Amniotic epithelial cell (primary cell): Measurements from ENCODE around the gene ABCA1.
"Not testable (repeated sequence)": the region's sequence is repeated elsewhere in the genome, so short reads cannot be mapped to it uniquely, and the experiment has no call there.

Experiments
- DNase-seq: peaks from one replicate; pipeline ENCODE4 v3.0.0-alpha.2; 2010; ENCODE audit warnings: low read depth

The ABCA1 gene, protein sequence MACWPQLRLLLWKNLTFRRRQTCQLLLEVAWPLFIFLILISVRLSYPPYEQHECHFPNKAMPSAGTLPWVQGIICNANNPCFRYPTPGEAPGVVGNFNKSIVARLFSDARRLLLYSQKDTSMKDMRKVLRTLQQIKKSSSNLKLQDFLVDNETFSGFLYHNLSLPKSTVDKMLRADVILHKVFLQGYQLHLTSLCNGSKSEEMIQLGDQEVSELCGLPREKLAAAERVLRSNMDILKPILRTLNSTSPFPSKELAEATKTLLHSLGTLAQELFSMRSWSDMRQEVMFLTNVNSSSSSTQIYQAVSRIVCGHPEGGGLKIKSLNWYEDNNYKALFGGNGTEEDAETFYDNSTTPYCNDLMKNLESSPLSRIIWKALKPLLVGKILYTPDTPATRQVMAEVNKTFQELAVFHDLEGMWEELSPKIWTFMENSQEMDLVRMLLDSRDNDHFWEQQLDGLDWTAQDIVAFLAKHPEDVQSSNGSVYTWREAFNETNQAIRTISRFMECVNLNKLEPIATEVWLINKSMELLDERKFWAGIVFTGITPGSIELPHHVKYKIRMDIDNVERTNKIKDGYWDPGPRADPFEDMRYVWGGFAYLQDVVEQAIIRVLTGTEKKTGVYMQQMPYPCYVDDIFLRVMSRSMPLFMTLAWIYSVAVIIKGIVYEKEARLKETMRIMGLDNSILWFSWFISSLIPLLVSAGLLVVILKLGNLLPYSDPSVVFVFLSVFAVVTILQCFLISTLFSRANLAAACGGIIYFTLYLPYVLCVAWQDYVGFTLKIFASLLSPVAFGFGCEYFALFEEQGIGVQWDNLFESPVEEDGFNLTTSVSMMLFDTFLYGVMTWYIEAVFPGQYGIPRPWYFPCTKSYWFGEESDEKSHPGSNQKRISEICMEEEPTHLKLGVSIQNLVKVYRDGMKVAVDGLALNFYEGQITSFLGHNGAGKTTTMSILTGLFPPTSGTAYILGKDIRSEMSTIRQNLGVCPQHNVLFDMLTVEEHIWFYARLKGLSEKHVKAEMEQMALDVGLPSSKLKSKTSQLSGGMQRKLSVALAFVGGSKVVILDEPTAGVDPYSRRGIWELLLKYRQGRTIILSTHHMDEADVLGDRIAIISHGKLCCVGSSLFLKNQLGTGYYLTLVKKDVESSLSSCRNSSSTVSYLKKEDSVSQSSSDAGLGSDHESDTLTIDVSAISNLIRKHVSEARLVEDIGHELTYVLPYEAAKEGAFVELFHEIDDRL (N-terminal part only)

DNA sequence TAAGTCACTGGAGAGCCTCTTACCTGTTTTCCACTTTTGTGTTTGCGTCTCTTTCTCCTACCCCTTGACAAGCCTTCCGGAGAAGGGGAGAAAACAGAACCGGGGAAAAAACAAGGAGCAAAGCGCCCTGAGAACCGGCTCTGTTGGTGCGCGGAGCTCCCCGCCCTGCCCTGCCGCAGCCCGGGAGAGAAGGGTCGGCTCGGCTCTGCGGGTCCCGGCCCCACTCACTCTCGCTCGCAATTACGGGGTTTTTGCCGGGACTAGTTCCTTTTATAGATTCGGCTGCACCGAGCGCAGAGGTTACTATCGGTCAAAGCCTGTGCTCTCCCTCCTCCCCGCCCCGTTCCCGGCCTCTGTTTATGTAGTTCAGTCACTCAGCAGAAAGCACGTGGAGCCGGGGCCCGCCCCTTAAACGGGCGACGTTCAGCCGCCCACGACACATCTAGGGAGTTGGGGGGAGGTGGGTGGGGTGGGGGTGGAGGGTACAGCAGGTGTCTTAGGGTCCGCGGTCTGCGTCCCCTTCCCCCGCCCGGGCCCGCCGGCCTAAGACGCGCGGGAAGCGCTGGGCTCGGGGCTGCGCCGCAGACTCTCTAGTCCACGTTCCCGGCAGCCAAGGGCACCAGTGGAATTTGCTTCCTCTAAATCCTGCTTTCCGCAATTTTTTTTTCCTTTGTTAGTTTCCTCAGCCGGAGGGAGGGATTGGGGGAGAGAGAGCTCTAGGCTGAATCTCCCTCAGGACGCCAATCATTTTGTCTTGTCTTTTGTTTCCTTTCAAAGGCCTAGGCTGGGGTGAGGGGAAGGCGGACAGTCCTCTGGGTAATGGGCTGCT lies at the start of gene ABCA1:
Gene ABCA1, minus strand, starts transcription at position 244 of the 829 bp plus-strand sequence. CDS start 24,476 bp downstream, outside the sequence.
- peak; percentile 92 for DNase-seq

DNA sequence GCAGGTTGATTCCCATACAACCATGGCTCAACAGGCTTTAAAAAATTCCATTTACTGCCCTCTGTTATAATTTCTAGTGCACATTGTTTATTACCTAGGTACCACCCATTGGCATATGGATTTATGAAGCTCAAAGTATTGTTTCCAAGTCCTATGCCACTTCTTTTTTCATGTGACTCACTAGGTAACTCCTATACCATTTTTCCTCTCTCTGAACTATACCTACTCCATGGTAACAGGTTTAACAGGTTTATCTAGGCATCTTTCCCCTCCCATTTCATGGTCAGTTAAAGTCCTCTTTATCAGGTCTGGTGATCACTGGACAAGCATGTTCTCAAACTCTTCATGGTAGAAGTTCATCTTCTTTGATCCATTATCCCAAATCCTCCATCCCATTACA lies 49.6 kb upstream of the ABCA1 start:
- DNase-seq: no peak

DNA sequence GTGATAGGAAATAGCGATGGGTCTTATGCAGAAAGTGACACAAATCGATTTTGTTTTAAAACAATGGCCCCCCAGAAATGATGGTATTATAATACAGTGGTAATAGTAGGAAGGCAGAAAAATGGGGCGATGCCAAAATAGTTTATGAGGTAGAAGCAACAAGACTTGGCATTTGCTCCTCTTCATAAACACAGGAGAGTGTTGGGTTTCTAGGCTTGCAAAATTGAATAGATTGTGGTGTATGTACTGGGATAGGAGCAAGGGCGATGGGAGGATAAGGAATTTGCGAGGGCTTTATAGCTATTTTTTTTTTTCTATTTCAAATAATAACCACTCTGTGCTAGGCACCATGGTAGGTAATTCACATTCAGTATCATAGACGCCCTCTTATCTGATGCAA lies 49.2 kb upstream of the ABCA1 start:
- DNase-seq: no peak

DNA sequence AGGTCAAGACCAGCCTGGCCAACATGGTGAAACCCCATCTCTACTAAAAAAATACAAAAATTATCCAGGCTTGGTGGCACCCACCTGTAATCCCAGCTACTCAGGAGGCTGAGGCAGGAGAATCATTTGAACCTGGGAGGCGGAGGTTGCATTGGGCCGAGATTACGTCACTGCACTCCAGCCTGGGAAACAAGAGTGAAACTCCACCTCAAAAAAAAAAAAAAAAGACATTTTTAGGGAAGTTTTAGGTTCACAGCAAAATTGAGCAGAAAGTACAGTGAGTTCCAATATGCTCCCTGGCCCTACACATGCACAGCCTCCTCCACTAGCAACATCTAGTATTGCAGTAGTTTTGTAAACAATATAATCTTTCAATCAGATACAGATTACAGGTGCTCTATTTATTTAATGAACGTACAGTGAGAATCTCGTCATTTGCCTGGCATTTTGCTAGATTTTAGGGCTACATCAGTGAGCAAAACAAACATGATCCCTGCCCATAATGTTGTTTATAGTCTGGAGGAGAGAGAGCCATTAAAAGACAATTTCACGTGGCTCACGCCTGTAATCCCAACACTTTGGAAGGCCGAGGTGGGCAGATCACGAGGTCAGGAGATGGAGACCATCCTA lies 48.1 kb upstream of the ABCA1 start:
- DNase-seq: not testable (repeated sequence)

DNA sequence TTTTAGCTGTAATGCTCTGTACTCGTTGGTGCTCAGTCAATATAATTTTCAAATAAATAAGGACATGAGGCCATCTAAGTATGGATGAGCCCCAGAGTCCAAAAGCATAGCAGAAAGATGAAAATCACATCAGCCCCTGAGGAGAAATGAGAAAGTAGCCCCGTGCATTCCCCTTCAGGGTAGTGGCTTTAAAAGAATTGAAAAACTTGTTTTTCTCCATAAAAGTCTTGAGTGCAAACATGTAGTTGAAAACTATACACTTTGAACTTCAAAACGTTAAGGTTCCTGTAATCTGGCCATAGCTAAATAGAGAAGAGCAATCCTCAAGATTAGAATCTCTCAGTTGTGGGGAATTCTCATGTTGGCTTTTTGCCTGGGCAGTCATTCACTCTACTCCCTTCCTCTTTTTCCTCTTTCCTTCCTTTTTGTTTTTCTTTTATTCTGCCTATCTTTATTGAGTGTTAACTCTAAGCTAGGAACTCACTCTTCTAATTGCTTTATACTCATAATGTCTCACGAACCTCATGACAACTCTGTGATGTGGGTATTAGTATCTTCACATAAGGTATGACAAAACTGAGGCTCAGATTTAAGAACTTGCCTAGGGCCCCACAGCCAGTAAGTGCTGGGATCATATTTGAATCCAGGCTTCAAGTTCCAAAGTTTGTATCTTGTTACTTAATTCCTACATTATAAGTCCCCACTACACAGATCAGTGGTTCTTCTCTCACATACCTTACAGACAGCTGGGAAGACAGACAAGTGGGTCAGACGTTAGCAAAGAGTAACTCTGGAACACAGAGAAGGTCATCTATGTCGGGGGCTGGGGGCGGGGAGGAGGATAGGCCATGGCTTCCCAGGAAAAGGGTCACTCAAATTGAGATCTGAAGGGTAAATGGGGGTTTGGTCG lies 46.4 kb upstream of the ABCA1 start:
- peak; percentile 33 for DNase-seq

DNA sequence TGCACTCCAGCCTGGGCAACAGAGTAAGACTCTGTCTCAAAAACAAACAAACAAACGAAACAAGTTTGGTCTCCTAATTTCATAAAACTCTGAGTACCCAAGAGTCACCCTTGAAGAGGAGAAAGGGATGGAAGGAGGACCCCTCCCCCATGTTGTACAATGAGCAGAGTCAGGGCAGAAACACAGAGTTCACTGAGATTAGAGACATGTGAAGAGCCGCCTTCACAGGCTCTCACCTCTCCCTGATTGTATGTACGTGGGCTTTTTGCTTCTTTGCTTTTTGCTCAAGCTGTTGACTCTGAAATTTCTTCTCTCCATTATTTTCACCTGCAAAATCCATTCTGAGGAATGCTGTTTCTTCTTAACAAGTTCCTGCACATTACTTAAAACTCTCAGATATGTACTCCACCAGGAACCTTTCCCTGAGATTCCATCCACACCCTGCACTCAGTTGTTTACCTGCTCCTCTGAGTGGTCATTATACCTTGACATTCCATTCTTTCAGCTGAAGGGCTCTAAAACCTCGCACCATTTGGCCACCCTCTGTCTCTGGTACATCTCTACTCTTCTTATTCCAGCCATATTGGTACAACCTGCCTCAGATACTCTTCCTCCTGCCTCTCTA lies 44.4 kb upstream of the ABCA1 start:
- DNase-seq: no peak

DNA sequence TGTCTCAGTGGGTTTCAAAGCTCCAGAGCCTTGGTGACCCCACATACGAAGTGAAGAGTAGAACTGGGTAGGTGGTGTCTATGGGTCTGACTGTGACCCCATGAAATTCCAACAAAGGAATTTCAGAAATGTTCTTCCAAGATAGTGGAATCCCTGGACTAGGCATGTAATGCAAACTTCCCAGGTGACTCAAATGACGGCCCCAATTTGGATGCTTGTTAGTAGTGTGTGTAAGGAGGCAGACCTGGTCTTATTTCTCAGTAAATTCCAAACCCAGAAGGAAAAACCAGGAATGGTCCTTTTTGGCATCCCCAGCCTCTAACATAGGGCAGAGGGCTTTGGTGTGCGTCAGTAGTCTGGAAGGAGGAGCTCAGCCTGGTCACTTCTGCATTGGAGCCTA lies 43.6 kb upstream of the ABCA1 start:
- DNase-seq: no peak

DNA sequence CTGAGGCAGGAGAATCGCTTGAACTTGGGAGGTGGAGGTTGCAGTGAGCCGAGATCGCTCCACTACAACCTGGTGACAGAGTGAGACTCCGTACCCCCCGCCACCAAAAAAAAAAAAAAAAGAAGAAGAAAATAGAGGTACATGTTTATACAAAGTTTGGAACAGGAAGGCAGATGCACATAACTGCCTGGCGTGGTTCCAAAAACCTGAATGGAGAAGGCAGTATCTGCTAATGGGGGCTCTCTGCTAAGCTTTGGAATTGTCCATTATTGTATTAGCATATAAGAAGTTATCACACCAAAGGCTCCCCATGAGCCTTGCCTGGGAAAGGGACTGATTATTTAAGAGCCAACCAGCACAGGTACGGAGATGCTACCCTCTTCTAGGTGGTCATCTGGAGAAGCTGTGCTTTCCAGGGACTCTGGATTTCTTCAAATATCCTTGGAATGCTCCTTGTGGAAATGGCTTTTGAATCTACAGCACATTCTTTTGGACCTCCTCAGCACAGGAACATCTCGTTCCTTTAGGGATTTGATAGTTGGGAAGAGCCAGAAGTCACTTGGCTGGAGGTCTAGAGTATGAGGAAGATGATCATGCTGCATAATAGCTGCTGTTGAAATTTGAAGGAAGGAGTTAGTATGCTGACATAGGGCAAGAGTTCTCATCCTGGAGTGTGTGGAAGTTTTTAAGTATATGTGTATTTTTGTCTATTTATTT lies 42.5 kb upstream of the ABCA1 start:
- peak; percentile 86 for DNase-seq

DNA sequence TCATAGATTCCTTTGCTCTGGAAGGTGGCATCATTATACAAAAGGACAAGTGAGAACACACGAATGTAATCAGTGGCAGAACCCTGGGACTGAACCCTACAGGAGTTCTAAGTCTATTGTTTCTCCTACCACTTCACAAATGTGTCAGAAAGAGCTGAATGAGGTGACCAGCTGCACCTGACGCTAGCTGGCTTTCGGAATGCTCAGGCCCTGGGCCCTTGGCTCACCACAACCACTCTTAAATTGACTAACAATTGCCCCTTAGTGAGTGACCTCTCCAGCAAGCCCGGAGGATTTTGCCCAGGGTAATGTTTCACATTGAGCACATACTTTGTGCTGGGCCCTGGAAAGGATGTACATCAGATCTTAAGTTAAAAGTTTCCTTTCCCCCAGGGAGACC lies 41.2 kb upstream of the ABCA1 start:
- DNase-seq: no peak

DNA sequence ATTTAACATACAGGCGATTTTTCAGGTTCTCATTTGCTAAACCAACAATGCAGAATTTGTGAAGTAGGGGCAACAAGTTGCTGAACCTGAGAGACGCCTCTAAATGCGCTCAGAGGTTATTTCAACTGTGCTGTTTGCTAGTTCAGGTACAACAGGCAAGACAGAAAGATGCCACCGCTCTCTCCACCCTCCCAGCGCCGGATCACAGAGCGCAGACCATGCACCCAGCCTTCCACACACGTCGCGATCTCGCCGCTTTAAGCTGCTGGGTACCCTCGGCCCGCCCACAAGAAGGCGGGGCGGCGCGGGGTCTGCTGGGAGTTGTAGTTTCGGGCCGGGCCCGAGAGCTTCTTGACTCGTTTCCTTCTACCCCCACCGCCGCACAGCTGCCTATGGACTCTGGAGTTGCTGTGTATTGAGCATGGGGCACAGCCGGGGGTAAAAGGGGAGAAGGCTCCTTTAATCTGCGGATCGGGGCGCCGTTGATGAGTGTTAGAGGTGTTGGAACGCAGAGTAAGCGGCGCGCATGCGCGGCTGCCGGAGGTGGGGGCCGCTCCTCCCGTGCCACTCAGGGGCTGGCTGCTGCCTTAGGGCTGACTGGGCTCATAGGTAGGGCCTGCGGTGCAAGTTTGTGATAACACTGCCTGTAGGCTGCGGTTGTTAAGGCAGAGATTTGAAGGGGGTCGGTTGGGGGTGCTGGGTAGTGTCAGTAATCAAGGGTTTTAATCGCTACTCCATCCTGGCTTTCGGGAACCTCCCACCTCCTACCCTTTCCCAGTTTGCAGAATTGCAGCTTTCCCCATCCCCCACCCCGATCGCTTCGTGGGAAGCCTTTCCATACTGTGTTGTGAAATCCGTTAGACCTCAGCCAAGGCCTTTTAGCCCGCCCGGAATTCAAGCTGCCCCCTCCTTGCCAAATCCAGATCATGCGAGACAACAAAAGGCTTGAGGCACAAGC lies 40.3 kb upstream of the ABCA1 start:
- DNase-seq: peak; percentile 98

DNA sequence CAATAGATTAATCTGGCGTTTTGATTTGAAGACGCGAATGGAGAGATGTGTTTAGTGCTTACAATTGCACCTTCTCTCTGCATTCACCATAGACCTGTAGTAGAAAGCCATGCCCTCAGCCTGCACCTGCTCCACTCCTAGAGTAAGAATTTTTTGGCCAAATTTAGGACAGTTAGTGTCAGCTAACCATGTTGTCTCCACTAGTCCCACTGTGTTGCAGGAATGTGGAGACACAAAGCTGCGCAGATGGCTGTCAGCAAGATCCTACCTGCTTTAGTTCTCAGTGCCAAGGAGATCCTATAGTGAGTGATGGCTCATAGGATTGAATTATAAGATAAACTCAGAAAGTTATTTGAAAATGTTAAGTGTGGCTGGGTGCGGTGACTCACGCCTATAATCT lies 35.1 kb upstream of the ABCA1 start:
- no peak for DNase-seq

DNA sequence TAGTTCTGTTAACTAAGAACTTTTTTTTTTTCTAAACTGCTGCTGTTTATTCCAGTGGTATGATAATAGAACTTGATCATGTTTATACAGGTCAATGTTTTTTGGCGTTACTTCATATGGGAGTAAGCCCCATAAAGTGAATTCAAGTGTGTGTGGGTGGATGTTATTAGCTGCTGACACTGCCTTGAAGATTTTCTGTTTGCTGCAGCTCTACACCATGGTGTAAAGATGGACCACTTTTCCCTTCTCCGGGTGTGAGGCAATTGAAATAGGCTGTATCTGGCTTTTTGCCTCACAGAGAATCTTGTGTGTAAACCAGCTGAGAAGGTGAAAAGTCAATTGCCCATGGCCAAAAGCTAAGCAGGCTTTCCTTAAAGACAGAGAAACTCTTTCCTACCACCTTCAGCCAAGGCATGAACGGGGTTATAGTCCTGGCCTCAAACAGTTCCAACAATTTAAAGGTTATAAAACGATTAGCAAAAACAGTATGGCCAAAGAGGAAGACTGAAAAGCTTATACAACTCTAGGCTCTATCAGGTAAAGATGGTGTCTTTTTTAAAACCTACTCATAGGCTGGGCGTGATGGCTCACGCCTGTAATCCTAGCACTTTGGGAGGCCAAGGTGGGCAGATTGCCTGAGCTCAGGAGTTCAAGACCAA lies 33.9 kb upstream of the ABCA1 start:
- no peak for DNase-seq

DNA sequence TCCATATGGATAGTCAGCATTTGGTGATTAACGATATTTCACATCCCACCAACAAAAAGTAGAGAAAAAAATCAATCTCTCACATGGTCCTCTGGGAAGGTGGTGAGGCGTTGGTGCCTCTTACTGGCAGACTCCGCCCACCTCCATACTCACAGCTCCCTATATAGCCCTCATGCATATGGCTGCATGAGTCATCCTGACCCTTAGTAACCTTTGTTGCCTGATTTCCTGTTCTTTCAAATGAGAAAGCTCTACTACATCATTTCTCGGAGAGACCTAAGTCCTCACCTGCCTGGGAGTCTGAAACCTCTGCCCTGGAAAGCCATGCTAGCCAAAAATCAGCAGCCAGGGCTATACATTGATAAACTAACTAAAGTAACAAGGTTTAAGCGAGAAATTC lies 33.3 kb upstream of the ABCA1 start:
- peak; percentile 52 for DNase-seq

DNA sequence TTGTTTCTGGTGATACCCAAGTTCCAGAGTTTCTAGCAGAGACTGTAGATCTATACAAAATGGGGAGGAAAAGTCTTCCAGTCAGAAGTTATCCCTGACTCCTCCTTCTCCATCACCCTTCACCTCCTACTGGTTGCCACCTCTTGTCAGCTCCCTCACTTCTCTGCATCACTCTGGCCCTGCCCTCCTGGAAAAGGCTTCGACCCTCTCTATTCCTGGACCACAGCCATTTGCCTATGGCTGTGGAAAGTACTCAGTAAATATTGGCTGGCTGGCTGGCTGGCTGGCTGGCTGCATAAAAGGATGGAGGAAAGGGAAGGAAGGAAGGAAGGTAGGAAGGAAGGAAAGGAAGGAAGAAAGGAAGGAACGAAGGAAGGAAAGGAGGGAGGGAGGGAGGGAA lies 32.7 kb upstream of the ABCA1 start:
- DNase-seq: no peak

DNA sequence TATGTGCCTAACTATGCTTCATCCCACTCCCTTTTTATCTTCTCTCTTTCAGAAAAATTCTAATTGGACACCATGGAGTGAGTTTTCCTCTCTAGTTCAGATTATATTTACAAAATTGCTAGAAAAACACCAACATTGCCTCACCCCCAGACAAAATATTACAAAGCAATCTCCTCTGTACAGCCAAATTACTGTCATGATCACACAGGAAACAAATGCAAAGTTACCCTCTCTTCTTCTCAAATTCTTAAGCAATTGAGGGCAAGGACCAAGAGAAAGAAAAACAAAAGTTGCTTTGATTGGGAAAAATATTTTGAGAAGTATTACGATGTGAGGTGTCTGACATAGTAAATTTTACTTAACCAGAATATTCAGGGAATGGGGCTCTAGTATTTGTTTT lies 30.8 kb upstream of the ABCA1 start:
- no peak for DNase-seq

DNA sequence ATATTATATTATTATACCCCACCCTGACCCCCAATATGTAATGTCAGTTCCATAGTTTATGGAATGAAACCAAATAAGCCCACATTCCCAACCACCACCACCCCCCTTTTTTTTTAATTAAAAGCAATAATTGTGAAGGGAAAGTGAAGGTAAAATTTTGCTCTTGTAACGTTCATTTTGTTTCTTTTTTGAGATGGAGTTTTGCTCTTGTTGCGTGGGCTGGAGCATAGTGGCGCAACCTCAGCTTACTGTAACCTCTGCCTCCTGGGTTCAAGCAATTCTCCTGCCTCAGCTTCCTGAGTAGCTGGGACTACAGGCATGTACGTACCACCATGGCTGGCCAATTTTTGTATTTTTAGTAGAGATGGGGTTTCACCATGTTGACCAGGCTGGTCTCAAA lies 30.1 kb upstream of the ABCA1 start:
- DNase-seq: not testable (repeated sequence)

DNA sequence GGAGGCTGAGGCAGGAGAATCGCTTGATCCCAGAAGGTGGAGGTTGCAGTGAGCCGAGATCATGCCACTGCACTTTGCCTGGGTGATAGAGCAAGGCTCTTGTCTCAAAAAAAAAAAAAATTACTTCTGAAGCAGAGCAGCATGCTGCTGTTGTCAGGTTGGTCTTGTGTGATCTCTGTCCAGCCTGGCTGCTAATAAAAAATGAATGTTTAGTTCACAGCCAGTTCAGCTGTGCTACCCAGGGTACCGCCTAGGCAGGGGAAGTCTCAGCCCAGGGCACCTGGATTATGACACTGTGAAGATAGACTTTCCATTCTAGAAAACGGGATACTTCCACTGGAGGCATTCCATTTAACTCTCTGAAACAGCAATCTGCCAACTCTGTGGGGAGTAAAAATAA lies 23.5 kb upstream of the ABCA1 start:
- no peak for DNase-seq
